HL-60/S4 treated with phorbol 12-myristate 13-acetate at 8.2 ng/mL for 4 days and 3 days (cell line): ENCODE data around the gene OSBPL8.
"Not testable (repeated sequence)": the region's sequence is repeated elsewhere in the genome, so short reads cannot be mapped to it uniquely, and the experiment has no call there.

ENCODE experiments used
- in situ Hi-C: fragments of 300-500 bp; cut with MboI; formaldehyde crosslinking; loops from 2 replicates; pipeline ENCODE4 v1.15.0; 2022; ENCODE audit warnings: low sequenced_read_pairs

Gene OSBPL8

DNA sequence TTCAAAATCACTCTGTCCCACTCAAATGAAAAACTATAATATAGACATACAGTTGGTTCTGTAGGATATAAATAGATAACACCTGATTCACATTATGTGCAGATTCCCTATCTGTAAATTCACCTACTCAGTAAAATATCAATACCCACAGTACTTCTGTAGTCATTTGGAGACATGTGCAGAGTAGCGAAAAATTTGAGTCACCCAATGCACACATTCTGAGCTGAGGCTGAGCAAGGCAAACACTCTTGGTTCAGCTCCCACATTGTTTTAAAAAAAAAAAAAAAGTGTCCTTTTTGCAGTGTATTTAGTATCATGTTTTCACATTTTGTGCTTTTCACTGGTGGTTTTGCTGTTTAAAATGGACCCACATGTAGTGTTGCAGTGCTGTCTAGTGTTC lies 184.1 kb downstream of the OSBPL8 start:
- in situ Hi-C loops: no loop called here

DNA sequence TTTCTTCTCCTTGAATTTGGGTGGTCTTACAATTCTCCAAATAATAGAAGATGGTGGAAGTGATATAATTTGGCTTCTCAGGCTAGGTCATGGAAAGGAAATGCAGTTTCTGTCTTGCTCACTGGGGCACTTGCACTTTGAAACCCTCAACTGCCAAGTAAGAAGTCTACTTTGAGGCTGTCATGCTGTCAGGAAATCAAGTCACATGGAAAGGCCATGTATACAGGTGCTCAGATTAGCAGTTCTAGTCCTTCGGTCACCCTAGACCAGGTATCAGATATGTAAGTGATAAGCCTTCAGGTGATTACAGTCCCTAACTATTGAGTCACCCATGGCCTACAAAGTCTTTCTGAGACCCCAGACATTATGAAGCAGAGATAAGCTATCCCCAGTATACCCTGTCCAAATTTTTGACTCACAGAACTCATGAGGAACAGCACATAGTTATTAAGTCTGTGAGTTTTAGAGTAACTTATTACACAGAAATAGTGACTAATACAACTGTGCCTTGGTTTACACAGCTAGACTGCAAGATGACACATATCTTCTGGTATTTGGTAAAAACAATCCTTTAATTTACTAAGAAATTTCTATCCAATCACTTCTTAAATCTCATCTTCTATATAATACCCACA lies 185.1 kb downstream of the OSBPL8 start:
- in situ Hi-C loops: no loop called here

DNA sequence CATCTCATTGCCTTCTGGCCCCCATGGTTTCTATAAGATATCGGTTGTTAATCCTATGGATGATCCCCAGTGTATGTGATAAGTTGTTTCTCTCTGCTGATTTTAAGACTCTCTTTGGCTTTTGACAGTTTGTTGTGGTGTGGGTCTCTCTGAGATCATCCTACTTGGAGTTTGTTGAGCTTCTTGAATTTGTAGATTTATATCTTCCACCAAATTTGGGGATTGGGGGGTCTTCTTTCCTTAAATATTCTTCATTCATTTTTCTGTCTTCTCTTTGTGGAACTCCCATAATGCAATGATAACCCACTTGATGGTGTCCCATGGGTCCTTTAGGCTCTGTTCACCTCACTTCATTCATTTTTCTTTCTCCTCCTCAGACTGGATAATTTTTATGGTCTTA lies 191.3 kb downstream of the OSBPL8 start:
- in situ Hi-C loops: no loop called here

DNA sequence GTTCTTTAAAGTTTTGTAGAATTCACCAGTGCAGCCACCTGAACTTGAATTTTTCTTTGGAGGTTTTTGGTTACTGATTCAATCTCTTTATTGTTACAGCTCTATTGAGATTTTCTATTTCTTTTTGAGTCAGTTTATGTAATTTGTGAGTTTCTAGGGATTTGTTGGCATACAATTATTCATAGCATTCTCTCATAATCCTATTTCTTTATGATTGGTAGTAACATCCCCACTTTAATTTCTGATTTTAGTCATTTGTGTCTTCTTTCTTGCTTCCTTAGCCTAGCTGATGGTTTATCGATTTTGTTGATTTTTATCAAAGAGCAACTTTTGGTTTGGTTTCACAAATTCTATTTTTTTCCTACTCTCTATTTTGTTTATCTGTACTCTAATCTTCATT lies 193.4 kb downstream of the OSBPL8 start:
- in situ Hi-C loops: no loop called here

DNA sequence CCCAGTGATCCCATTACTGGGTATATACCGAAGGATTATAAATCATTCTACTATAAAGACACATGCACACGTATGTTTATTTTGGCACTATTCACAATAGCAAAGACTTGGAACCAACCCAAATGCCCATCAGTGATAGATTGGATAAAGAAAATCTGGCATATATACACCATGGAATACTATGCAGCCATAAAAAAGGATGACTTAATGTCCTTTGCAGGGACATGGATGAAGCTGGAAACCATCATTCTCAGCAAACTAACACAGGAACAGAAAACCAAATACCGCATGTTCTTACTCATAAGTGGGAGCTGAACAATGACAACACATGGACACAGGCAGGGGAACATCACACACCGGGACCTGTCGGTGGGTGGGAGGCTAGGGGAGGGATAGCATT lies 195.4 kb downstream of the OSBPL8 start:
- in situ Hi-C loops: not testable (repeated sequence)

DNA sequence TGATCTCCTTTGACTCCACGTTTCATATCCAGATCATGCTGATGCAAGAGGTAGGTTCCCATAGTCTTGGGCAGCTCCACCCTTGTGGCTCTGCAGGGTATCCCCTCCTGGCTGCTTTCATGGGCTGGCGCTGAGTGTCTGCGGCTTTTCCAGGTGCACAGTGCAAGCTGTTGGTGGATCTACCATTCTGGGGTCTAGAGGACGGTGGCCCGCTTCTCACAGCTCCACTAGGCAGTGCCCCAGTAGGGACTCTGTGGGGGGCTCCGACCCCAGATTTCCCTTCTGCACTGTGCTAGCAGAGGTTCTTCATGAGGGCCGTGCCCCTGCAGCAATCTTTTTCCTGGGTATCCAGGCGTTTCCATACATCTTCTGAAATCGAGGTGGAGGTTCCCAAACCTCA lies 199.3 kb downstream of the OSBPL8 start:
- in situ Hi-C loops: no loop called here

DNA sequence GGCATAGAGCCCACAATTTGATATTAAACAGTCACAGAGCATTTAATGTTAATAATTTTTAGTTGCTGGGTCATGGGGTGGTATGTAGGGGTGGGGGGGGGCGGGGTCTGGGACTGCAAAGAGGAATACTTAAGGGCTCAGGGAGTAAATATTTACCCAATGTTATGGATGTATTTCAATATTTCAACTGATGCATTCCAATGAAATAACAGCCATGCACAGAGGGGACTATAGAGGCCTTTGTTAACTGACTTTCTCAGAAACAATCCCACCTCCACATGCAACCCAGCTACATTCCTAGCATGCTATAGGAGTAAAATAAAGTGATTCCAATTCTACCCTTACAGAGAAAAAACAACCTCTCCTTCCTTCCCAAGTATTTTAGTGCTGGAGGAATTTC lies 203.5 kb downstream of the OSBPL8 start:
- in situ Hi-C loops: no loop called here

DNA sequence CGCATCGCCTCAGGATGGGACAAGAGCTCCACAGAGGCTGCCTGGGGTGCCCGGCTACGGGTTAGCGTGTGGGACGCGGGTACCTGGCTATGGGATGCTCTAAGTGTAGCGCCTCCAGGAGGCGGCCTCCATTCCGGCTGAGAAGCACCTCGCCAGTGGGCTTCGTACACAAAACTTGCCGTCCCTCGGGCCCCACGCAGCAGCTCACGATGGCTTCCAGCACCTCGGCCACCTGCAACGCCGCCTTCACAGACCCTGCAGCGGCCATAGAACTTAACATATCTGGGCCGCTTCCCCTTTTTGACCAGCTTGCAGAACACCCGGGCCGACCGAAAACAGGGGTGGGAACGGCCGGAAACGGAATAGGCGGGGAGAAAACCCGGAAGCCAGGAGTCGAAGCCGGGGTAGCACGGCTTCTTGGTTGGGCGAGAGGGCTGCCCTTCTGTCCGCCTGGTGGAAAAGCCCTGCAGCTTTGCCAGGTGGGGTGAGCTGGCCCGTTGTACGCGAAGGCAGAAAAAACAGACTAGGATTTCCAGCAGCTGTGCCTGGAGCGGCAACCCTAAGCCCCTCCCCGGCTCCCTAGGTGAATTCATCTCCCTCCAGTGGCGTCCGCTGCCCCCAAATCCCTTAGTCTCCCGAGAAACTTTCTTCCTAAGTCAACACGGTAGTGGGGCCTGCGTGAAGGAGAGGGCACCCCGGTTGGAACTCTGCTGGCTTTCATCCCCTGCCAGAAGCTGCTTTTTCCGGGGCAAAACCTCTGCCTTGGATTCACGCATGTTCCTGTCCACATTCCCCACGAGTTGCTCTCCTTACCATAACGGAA lies 211.3 kb downstream of the OSBPL8 start, which contains the start of gene BBS10:
BBS10 (minus strand) TSS at position 337 of the 823 bp plus-strand sequence; CDS start at position 280, 57 bp downstream.
- in situ Hi-C loops: loop anchor here (25.0 kb wide), 1 partner anchor 836 kb away; the partner anchor contains the start of gene KRR1

DNA sequence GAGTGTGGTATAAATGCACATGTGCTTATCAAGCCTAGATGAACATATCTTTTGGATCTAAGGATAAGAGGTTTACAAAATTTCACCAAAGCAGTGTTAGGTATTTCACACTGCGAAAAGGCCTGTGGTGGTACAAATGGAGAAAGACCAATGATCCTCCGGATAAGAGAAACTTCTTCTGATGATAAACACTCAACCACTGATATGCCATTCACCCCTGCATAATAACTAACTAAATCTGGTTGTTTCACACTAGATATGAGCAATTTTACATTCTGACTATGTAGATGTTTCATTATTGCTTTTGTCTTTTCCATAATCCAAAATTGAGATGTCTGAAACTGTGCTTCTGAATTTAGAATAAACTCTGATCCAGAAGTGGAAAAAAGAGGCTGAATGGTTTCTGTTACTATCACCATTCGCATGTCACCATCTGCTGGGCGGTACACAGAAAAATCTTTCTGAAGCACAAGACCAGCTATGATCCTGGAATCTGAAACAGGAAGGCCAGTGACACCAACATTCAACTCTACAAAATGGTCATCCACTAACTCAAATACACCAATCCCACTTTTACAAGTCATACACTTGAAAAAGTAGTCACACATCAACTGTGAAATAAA lies 212.7 kb downstream of the OSBPL8 start:
- in situ Hi-C loops: loop anchor here (25.0 kb wide), 1 partner anchor 835 kb away; the partner anchor contains the start of gene KRR1

DNA sequence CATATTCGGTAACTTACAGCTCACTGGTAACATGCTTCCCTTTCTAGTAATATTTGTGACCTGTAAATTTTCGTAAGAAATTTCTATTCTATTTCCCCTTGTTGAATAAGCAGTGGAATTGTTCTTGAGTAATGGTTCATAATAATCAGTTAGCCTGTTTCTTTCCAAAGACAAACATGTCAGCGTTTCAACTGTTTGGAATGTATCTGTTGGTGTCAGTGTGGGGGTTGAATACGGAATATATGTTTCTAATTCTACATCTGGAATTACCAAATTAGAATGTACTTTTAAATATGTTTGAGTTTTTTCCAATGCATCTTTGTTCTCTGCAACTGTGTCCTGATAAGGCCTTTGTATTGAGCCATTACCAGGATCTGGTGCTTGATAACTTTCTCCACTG lies 213.3 kb downstream of the OSBPL8 start:
- in situ Hi-C loops: loop anchor here (25.0 kb wide), 1 partner anchor 834 kb away; the partner anchor contains the start of gene KRR1

DNA sequence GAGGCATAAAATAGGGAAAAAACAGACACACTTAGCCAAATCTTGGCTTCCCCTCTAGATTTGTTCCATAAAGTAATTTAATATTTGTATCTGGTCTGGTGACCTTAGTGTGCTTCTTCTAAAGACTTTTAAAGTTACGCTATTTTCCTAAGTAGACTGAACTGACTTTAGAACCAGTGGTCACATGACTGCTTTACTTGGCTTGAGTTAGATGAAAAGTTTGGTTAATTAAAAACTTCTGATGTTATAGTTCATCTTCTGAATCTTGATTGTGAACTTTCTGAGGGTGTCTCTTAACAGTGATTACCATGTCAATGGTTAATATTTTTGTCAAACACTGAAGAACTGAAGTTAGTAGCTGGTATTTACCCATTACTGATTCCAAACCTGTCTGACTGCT lies 214.0 kb downstream of the OSBPL8 start:
- in situ Hi-C loops: loop anchor here (25.0 kb wide), 1 partner anchor 833 kb away; the partner anchor contains the start of gene KRR1

DNA sequence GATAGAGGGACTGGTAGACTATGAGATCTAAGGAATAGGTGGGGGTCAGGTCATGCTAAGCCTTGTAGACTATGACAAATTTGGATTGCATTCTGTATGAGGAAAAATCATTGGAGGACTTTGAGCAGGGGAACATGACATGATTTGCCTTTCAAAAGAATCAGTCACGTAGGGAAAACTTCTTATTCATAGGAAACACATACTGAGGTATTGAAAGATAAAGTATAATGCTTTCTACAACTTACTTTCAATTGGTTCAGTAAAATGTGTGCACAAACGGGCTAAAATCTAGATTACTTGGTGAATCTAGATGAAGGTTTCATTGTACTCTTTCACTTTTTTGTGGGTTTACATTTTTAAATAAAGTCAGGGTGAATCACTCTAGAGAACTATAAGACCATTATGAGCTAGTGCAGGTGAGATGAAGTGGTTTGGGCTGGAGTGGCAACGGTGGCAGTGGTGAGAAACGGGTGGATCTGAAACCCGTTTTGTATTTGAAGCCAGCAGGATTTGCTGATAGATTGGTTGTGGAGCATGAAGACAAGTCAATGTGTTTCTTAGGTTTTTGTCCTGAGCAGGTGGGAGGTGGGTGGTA lies 218.0 kb downstream of the OSBPL8 start:
- in situ Hi-C loops: loop anchor here (25.0 kb wide), 1 partner anchor 829 kb away; the partner anchor contains the start of gene KRR1

DNA sequence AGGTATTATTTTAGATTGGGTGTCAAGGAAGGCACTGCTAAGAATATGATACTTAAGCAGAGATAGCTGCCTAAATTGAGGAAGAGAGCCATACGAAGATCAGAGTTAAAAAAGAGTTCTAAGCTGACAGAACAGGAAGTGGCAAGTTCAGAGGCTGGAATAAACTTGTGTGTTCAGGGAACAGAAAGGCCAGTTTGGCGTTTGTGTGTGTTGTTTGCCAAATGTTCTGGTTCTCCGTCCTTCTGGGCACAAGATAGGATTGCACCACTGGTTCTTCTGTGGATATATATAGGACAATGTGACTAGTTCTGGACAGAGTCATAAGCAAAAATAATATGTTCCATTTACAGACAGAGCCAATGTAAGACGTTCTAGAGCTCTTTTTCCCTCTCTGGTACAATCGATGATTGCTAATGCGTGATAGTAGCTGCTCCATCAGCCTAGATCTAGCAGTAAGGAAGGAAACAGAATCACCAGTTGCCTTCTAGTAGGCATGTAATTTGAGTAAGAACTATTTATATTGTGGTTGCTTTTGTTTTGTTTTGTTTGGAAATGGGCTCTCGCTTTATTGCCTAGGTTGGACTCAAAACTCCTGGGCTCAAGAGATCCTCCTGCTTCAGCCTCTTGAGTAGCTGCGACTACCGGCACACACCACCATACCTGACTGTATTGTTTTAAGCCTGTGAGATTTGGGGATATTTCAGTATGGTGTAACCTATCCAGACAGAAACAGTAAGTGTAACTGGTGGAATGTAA lies 218.7 kb downstream of the OSBPL8 start:
- in situ Hi-C loops: loop anchor here (25.0 kb wide), 1 partner anchor 829 kb away; the partner anchor contains the start of gene KRR1

DNA sequence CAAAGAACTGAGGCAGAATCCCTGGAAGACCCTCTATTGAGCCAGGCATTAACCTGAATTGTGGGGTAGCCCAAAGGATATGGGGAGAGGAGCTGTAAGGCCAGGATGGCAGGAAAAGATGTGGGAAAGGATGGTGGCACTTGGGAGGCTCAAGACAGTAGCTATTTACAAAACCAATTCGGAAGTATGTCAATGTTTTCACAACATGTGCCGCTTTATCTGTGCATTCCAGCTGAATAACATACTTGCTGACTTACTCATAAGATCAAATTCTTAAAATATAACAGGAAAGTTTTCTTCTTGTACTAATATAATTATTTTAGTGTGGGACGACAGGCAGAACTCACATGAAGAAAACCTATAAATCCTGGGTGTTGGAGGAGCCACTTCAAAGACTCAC lies 222.0 kb downstream of the OSBPL8 start:
- in situ Hi-C loops: loop anchor here (10.0 to 25.0 kb wide), 2 partner anchors 263 to 825 kb away; partner anchors contain the start of gene KRR1

DNA sequence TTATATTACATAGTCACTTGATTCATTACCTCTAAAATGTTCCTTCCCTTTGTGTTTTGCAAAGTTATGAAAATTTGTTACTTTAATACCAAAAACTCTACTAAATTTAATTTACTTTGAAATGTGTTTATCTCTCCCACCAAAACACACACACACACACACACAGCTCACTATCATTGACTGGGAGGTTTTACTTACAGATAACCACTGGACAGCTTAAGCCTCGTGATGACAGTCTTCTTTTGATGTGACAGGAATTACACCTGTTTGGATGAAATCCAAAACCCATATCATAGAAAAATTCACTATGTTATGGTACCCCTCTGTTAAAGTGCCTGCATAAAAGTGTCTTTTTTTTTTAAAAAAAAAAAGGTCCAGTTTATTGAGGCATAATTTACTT lies 227.0 kb downstream of the OSBPL8 start:
- in situ Hi-C loops: loop anchor here (10.0 to 25.0 kb wide), 2 partner anchors 258 to 820 kb away; partner anchors contain the start of gene KRR1

DNA sequence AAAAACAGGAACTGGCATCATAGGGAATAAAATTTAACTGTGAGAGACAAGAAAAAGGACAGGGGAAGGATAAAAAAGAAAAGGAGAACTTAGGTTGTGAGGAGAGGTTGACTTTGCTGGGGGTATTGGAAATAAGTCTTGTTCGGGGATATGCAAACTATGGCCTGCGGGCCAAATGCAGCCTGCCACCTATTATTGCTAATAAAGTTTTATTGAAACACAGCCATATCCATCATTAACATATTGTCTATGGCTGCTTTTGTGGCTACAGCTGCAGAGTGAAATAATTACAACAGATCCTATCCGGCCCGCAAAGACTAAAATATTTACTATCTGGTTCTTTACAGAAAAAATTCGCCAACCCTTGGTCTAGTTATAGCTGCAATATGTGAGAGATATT lies 230.0 kb downstream of the OSBPL8 start:
- in situ Hi-C loops: loop anchor here (10.0 to 25.0 kb wide), 2 partner anchors 255 to 817 kb away; partner anchors contain the start of gene KRR1

DNA sequence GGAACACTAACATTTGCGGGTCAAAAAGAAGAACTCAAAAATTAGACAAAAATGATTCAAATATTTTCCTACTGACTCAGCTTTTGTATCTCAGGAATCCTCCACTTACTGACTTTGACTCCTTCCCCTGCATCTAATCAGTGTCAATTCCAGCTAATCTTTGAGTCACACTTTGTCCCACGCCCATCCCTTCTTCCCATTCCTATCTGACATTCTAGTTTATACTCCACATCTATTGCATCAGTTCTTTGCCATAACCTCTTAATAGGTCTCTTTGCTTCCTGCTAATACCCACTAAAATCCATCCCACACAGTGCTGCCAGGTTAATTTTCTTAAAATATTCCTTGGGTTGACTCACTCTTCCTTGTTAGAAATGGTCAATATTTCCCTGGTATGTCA lies 230.4 kb downstream of the OSBPL8 start:
- in situ Hi-C loops: loop anchor here (25.0 kb wide), 1 partner anchor 817 kb away; the partner anchor contains the start of gene KRR1

DNA sequence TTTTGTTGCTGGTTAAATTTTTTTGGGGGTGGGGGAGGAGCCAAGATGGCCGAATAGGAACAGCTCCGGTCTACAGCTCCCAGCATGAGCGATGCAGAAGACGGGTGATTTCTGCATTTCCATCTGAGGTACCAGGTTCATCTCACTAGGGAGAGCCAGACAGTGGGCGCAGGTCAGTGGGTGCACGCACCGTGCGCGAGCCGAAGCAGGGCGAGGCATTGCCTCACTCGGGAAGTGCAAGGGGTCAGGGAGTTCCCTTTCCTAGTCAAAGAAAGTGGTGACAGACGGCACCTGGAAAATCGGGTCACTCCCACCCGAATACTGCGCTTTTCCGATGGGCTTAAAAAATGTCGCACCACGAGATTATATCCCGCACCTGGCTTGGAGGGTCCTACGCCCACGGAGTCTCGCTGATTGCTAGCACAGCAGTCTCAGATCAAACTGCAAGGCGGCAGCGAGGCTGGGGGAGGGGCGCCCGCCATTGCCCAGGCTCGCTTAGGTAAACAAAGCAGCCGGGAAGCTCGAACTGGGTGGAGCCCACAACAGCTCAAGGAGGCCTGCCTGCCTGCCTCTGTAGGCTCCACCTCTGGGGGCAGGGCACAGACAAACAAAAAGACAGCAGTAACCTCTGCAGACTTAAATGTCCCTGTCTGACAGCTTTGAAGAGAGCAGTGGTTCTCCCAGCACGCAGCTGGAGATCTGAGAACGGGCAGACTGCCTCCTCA lies 239.8 kb downstream of the OSBPL8 start:
- in situ Hi-C loops: not testable (repeated sequence)
